ENCODE results near the gene PICALM.

- TF ChIP-seq CTCF (IDR thresholded peaks at IDR 0.05) (no peak), EZH2 (IDR thresholded peaks at IDR 0.05) (no peak)
Measured at GRCh38 chr11:85991508-85991907, 77.4 kb downstream of the PICALM start.

Measured in neural progenitor cell (in vitro differentiated cells).